GM12873 (cell line): ENCODE measurements around the gene NME7.

ENCODE experiments used
- TF ChIP-seq, protein P1 (sequence below): IDR thresholded peaks from 2 replicates; pipeline ENCODE4 v1.5.1; 2012; ENCODE audit warnings: low read depth, mild to moderate bottlenecking, moderate library complexity, low read length, control low read depth; ENCODE audit not compliant: insufficient read depth; ENCODE audit errors: missing control alignments

NME7 gene

DNA sequence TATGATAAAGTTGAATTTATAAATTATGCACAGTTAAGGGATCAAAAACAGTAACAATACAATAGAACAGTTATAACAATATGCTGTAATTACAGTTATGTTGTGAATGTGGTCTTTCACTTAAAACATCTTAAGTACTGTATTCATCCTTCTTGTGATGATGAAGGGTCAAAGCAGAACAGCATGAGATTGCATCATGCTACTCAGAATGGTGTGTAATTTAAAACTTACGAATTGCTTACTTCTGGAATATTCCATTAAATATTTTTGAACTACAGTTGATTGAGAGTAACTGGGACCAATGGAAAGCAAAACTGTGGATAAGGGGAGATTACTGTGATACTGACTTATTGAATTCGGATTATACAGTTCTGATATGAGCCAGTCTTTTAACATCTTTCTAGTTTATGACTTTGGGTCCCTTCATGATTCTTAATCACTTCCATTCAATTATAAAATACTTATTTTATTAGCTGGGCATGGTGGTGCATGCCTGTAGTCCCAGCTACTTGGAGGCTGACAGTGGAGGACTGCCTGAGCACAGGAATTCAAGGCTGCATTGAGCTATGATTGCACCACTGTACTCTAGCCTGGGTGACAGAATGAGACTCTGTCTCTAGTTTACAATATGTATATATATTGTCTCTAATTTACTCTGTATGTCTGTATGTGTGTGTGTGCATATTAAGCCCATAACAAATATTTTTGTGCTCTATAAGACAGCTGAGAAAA is 217.9 kb downstream of the NME7 start:
- TF ChIP-seq, protein P1, sequence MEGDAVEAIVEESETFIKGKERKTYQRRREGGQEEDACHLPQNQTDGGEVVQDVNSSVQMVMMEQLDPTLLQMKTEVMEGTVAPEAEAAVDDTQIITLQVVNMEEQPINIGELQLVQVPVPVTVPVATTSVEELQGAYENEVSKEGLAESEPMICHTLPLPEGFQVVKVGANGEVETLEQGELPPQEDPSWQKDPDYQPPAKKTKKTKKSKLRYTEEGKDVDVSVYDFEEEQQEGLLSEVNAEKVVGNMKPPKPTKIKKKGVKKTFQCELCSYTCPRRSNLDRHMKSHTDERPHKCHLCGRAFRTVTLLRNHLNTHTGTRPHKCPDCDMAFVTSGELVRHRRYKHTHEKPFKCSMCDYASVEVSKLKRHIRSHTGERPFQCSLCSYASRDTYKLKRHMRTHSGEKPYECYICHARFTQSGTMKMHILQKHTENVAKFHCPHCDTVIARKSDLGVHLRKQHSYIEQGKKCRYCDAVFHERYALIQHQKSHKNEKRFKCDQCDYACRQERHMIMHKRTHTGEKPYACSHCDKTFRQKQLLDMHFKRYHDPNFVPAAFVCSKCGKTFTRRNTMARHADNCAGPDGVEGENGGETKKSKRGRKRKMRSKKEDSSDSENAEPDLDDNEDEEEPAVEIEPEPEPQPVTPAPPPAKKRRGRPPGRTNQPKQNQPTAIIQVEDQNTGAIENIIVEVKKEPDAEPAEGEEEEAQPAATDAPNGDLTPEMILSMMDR = no peak

DNA sequence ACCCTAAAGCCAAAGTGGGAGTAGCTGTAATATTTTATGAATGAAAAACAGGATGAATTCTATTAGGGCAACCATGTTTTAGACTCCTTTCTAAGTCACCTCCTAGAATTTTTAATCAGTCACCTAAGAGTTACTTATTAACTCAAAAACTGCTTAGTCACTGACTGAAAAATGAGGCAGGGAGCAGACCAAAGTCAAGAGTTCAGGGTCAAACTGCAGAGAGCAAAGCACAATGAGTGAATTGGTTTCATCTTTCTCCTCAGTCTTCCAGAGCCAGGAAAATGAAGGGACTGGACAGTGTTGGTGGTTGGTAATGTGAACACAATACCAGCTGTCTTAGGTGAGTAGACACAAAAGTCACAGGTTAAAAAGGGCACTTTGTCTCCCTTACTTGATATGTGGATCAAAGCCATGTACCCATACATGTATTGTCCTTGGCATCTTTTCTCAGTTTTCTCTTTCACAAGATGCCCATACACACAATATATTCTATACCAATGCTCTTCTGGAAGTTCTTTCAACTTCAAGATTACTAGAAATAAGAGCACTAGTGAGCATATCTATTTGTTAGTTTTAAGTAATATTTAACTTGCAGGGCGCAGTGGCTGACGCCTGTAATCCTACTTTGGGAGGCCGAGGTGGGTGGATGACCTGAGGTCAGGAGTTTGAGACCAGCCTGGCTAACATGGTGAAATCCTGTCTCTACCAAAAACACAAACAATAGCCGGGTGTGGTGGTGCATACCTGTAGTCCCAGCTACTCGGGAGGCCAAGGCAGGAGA is 218.9 kb downstream of the NME7 start:
- TF ChIP-seq, protein P1 = no peak

DNA sequence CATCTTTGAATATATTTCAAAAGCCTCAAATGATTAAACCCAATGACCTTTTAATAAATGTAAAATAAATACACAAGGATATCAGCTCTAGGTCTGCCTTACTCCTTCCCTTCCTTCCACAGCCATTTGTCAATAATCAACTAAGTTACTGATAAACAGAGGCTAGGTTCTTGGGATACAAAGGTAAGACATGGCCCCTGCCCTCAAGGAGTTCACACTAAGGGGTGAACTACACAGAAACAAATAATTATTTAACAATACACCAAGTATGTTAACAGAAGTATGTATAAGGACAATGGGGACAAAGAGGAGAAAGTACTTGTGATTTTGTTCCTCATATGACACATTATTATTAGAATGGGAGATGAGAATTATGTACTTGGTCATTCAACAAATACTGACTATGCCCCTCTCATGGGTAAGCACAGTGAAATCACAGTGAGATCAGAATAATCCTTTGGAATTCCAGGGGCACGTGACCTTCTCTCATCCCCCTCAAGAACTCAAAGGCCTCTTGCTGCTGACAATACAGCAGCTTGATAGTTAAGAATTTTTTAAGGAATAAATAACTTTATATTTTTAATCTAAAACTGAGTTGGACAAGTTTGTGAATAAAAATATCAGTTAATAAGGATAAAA is 220.9 kb downstream of the NME7 start:
- TF ChIP-seq, protein P1 = no peak

DNA sequence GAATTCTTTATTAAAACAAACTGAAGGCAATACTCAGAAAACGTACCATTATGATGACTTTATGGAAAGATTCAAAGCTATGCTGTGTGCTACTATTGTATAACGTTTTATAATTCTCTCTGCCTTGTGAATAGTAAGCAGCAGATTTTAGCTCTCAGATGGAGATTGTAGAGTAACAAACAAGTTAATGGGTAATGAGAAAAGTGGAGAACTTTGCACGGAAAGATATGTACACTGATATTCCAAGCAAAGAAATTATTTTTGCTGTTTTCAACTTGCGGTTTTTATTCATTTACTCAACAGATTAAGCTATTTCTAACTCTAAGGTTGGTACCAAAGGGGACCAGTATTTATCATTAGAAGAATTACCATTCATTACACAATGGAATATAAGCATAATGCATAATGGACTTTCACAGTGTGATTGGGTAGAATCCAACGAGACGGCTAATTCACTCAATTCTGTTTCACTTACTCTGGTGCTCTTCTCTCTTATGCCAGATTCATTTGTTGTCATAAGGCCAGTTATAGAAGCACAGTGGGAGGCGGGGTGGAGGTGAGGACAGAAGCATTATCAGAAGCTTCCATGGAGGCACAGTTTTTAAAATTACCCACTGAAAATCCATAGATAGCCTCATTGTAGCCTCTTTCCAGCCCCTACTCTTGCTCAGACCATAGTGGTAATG is 222.5 kb downstream of the NME7 start:
- TF ChIP-seq, protein P1 = no peak

DNA sequence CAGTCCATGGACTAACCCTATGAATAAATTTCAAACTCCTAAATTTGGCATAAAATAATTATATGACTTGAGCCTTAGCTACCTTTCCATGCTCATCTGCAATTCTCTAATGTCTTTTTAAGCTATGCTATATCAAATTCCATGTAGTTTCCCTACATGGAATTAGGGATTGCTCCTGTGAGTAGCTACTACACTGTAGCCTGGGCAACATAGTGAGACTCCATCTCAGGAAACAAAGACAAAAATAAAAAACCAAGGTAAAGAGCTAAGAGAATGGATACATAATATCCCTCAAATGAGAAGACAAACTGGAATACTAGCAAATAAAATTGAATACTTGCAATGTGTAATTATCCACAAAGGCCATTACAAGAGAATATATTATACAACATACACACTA is 223.6 kb downstream of the NME7 start:
- TF ChIP-seq, protein P1 = no peak

DNA sequence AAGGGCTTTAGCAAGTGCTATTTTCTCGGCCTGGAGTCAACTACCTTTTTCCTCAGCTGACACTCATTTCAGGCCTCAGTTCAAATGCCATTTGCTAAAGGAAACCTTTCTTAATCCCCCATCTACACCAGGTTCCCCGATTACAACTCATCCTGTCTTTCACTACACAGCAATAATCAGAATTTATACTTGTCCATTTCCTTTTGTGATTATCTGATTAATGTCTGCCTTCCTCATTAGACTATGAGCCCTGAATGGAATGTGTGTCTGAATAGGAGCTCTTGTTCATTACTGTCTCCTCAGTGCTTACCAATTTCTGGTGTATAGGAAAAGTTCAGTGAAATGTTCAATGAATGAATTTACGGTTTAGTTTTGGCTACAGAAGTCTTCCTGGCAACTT is 224.3 kb downstream of the NME7 start:
- TF ChIP-seq, protein P1 = no peak
